Measurements from ENCODE around the gene RUNX2.

RUNX2 gene

GRCh38 chr6:45586216-45587171 lies 258.4 kb downstream of the RUNX2 start:
- H3K36me3 ChIP-seq (ENCODE audit: control insufficient read depth in 2 of 2, insufficient read depth in 1 of 2, low read length in 2 of 2), result no peaks in the 10 kb centered on the region
- no peak overlapping the region for H3K27ac ChIP-seq (ENCODE audit: extremely low read depth, low read depth, low read length)
- H3K9me3 ChIP-seq (ENCODE audit: control insufficient read depth, insufficient read depth, low read depth, low read length), result no peaks in the 10 kb centered on the region; the same call in 1 of the 2 replicates
- ChIA-PET CTCF (interaction anchor here (0.5 kb wide), 1 partner anchor 322 kb away, joined by 4 read pairs; no protein-coding TSS in a partner anchor), POLR2A (no interaction called here)
- TF ChIP-seq ZNF202 (tag by site-specific recombination; IDR thresholded peaks at IDR 0.05; ENCODE audit: borderline replicate concordance), result no peak
- H3K4me1 ChIP-seq (ENCODE audit: control insufficient read depth, insufficient read depth, low read length), result peaks cover 17% of the 10 kb centered on the region
- no peak overlapping the region for H3K4me3 ChIP-seq (ENCODE audit: low read depth, low read length)

- H3K36me3 ChIP-seq (ENCODE audit: control insufficient read depth in 2 of 2, insufficient read depth in 1 of 2, low read length in 2 of 2), result no peaks in the 10 kb centered on the region
- no peaks in the 10 kb centered on the region for H3K9me3 ChIP-seq (ENCODE audit: control insufficient read depth, insufficient read depth, low read depth, low read length)
- H3K4me1 ChIP-seq (ENCODE audit: control insufficient read depth, insufficient read depth, low read length), result peaks cover 25% of the 10 kb centered on the region
- CTCF ChIA-PET, result interaction anchor here (0.5 kb wide), 1 partner anchor 323 kb away, joined by 4 read pairs; no protein-coding TSS in a partner anchor
- H3K27ac ChIP-seq (ENCODE audit: extremely low read depth, low read depth, low read length), result no peak overlapping the region
- no peak overlapping the region for H3K4me3 ChIP-seq (ENCODE audit: low read depth, low read length)
- no peak for TF ChIP-seq ZNF623 (tag by site-specific recombination; IDR thresholded peaks at IDR 0.05)
- POLR2A ChIA-PET, result no interaction called here
Observed at GRCh38 chr6:45587229-45588060, 259.3 kb downstream of the RUNX2 start.

GRCh38 chr6:45589367-45589766 lies 261.2 kb downstream of the RUNX2 start:
- POLR2A ChIA-PET, result interaction anchor here (1.1 kb wide), 1 partner anchor 20 kb away, joined by 3 read pairs; no protein-coding TSS in a partner anchor
- TF ChIP-seq ZNF501 (tag by site-specific recombination; IDR thresholded peaks at IDR 0.05), result no peak
- TF ChIP-seq ZNF624 (tag by site-specific recombination; IDR thresholded peaks at IDR 0.05), result no peak
- TF ChIP-seq ZNF19 (tag by site-specific recombination; IDR thresholded peaks at IDR 0.05; ENCODE audit: low read depth), result no peak
- TF ChIP-seq ZNF398 (tag by site-specific recombination; IDR thresholded peaks at IDR 0.05), result no peak
- TF ChIP-seq ZNF473 (tag by site-specific recombination; IDR thresholded peaks at IDR 0.05), result no peak
- no peak for TF ChIP-seq ZNF148 (tag by site-specific recombination; IDR thresholded peaks at IDR 0.05; ENCODE audit: borderline replicate concordance)
- TF ChIP-seq ZNF292 (tag by site-specific recombination; IDR thresholded peaks at IDR 0.05; ENCODE audit: borderline replicate concordance, low read depth), result no peak
- TF ChIP-seq KLF17 (tag by site-specific recombination; IDR thresholded peaks at IDR 0.05), result no peak
- TF ChIP-seq OSR2 (tag by site-specific recombination; IDR thresholded peaks at IDR 0.05), result no peak
- no peak for TF ChIP-seq ZNF48 (tag by site-specific recombination; IDR thresholded peaks at IDR 0.05)
- TF ChIP-seq ZNF544 (tag by site-specific recombination; IDR thresholded peaks at IDR 0.05), result no peak
- TF ChIP-seq ZNF248 (tag by site-specific recombination; IDR thresholded peaks at IDR 0.05), result no peak
- no peak for TF ChIP-seq ZBTB21 (tag by site-specific recombination; IDR thresholded peaks at IDR 0.05)
- no peak for TF ChIP-seq ZNF548 (tag by site-specific recombination; IDR thresholded peaks at IDR 0.05)
- TF ChIP-seq ZNF791 (tag by site-specific recombination; IDR thresholded peaks at IDR 0.05), result no peak
- no peak for TF ChIP-seq ZNF514 (tag by site-specific recombination; IDR thresholded peaks at IDR 0.05)
- no peak for TF ChIP-seq ZNF211 (tag by site-specific recombination; IDR thresholded peaks at IDR 0.05; ENCODE audit: low read depth)
- TF ChIP-seq KLF7 (tag by site-specific recombination; IDR thresholded peaks at IDR 0.05; ENCODE audit: borderline replicate concordance), result no peak
- TF ChIP-seq ZNF324 (tag by site-specific recombination; IDR thresholded peaks at IDR 0.05), result no peak
- no peak for TF ChIP-seq ZNF394 (tag by site-specific recombination; IDR thresholded peaks at IDR 0.05; ENCODE audit: borderline replicate concordance)
- H3K9me3 ChIP-seq (ENCODE audit: control insufficient read depth, insufficient read depth, low read depth, low read length), result no peaks in the 10 kb centered on the region
- H3K27ac ChIP-seq (ENCODE audit: extremely low read depth, low read depth, low read length), result no peak overlapping the region
- CTCF ChIA-PET, result interaction anchor here (0.6 kb wide), 1 partner anchor 1567 kb away, joined by 11 read pairs; no protein-coding TSS in a partner anchor
- H3K36me3 ChIP-seq (ENCODE audit: control insufficient read depth in 2 of 2, insufficient read depth in 1 of 2, low read length in 2 of 2), result no peaks in the 10 kb centered on the region
- no peak overlapping the region for H3K4me3 ChIP-seq (ENCODE audit: low read depth, low read length)
- peaks cover 25% of the 10 kb centered on the region for H3K4me1 ChIP-seq (ENCODE audit: control insufficient read depth, insufficient read depth, low read length)
